MG63 (cell line): Measurements from ENCODE around the gene METAP2. TPM values are rescaled to one million over a fixed set of nuclear protein-coding genes. Genes with fewer than 3 reads are reported as not detected.
A peak's percentile ranks its signal among the peaks of the same experiment; 100 is the strongest.

Source experiments
- DNase-seq: peaks from one replicate; pipeline ENCODE4 v3.0.0-alpha.2; 2020
- H3K27me3 ChIP-seq: fragments of 250-450 bp; sonication (Bioruptor Pico); 2 replicates; pipeline ENCODE4 v1.5.1; 2020; ENCODE audit warnings: mild to moderate bottlenecking, moderate library complexity
- H3K36me3 ChIP-seq: fragments of 250-450 bp; sonication (Bioruptor Pico); 2 replicates; pipeline ENCODE4 v1.5.1; 2020; ENCODE audit warnings: mild to moderate bottlenecking, moderate library complexity
- H3K4me3 ChIP-seq: fragments of 250-450 bp; sonication (Bioruptor Pico); 2 replicates; pipeline ENCODE4 v1.5.1; 2020; ENCODE audit warnings: mild to moderate bottlenecking, moderate library complexity
- H3K9me3 ChIP-seq: fragments of 250-450 bp; sonication (Bioruptor Pico); 2 replicates; pipeline ENCODE4 v1.5.1; 2020; ENCODE audit warnings: mild to moderate bottlenecking, moderate library complexity
- total RNA-seq: library from RNA; depleted of rRNA; stranded (reverse); fragments of >200 nt; shearing (Covaris generic); gene quantifications from 2 replicates; pipeline ENCODE4 v1.2.3, GENCODE V29; 2014; ENCODE audit warnings: low replicate concordance

Gene METAP2
- total RNA-seq, 1 experiment from 2014 or later = 80.8 TPM

- Histone ChIP-seq H3K27me3 (no peaks in the 10 kb centered on the region), H3K9me3 (no peaks in the 10 kb centered on the region), H3K4me3 (no peak overlapping the region), H3K36me3 (no peaks in the 10 kb centered on the region)
- no peak for DNase-seq
These were observed 55.8 kb downstream of the METAP2 start for GRCh38 chr12:95529693-95530225.

GRCh38 chr12:95532851-95533250 lies 58.9 kb downstream of the METAP2 start:
- no peak for DNase-seq
- Histone ChIP-seq H3K9me3 (no peaks in the 10 kb centered on the region), H3K27me3 (no peaks in the 10 kb centered on the region), H3K36me3 (no peaks in the 10 kb centered on the region), H3K4me3 (no peak overlapping the region)

GRCh38 chr12:95533985-95534384 lies 60.0 kb downstream of the METAP2 start:
- Histone ChIP-seq H3K27me3 (no peaks in the 10 kb centered on the region), H3K9me3 (no peaks in the 10 kb centered on the region), H3K36me3 (no peaks in the 10 kb centered on the region), H3K4me3 (no peak overlapping the region)
- DNase-seq = no peak

GRCh38 chr12:95538006-95538405 lies 64.1 kb downstream of the METAP2 start:
- Histone ChIP-seq H3K4me3 (no peak overlapping the region), H3K27me3 (no peaks in the 10 kb centered on the region), H3K36me3 (no peaks in the 10 kb centered on the region), H3K9me3 (no peaks in the 10 kb centered on the region)
- no peak for DNase-seq

- DNase-seq = no peak
- Histone ChIP-seq H3K36me3 (no peaks in the 10 kb centered on the region), H3K4me3 (no peak overlapping the region), H3K9me3 (no peaks in the 10 kb centered on the region), H3K27me3 (no peaks in the 10 kb centered on the region)
These were observed 64.7 kb downstream of the METAP2 start for GRCh38 chr12:95538656-95539055.

GRCh38 chr12:95541436-95541835 lies 67.5 kb downstream of the METAP2 start:
- no peak overlapping the region for H3K4me3 ChIP-seq
- DNase-seq = no peak

GRCh38 chr12:95543305-95543704 lies 69.4 kb downstream of the METAP2 start:
- Histone ChIP-seq H3K27me3 (no peaks in the 10 kb centered on the region), H3K4me3 (no peak overlapping the region), H3K9me3 (no peaks in the 10 kb centered on the region), H3K36me3 (no peaks in the 10 kb centered on the region)
- no peak for DNase-seq

More at GRCh38 chr12:95541436-95541835, 67.5 kb downstream of the METAP2 start:
- Histone ChIP-seq H3K9me3 (no peaks in the 10 kb centered on the region), H3K27me3 (no peaks in the 10 kb centered on the region), H3K36me3 (no peaks in the 10 kb centered on the region)

GRCh38 chr12:95544756-95545155 lies 70.8 kb downstream of the METAP2 start:
- H3K27me3 ChIP-seq = no peaks in the 10 kb centered on the region
- no peak overlapping the region for H3K4me3 ChIP-seq
- no peaks in the 10 kb centered on the region for H3K36me3 ChIP-seq
- peaks cover 7% of the 10 kb centered on the region for H3K9me3 ChIP-seq
- DNase-seq = no peak

- H3K36me3 ChIP-seq = no peaks in the 10 kb centered on the region
- H3K4me3 ChIP-seq = no peak overlapping the region
- peaks cover 7% of the 10 kb centered on the region for H3K9me3 ChIP-seq
- DNase-seq = no peak
- no peaks in the 10 kb centered on the region for H3K27me3 ChIP-seq
These were observed 71.4 kb downstream of the METAP2 start for GRCh38 chr12:95545303-95545702.

- peaks cover 7% of the 10 kb centered on the region for H3K9me3 ChIP-seq
- H3K36me3 ChIP-seq = no peaks in the 10 kb centered on the region
- H3K4me3 ChIP-seq = no peak overlapping the region
- DNase-seq = no peak
- H3K27me3 ChIP-seq = no peaks in the 10 kb centered on the region
These were observed 72.0 kb downstream of the METAP2 start for GRCh38 chr12:95545731-95546490.

GRCh38 chr12:95546491-95546813 lies 72.5 kb downstream of the METAP2 start:
- Histone ChIP-seq H3K27me3 (no peaks in the 10 kb centered on the region), H3K9me3 (peaks cover 7% of the 10 kb centered on the region), H3K36me3 (no peaks in the 10 kb centered on the region), H3K4me3 (no peak overlapping the region)
- DNase-seq = no peak

GRCh38 chr12:95547522-95548055 lies 73.6 kb downstream of the METAP2 start:
- H3K4me3 ChIP-seq = no peak overlapping the region; the same call in 1 of the 2 replicates
- H3K9me3 ChIP-seq = peaks cover 7% of the 10 kb centered on the region
- no peak for DNase-seq
- no peaks in the 10 kb centered on the region for H3K27me3 ChIP-seq
- no peaks in the 10 kb centered on the region for H3K36me3 ChIP-seq

GRCh38 chr12:95548056-95548538 lies 74.1 kb downstream of the METAP2 start:
- H3K27me3 ChIP-seq = no peaks in the 10 kb centered on the region
- DNase-seq = peak; percentile 32
- H3K9me3 ChIP-seq = peaks cover 7% of the 10 kb centered on the region
- no peaks in the 10 kb centered on the region for H3K36me3 ChIP-seq
- peak overlapping the region; percentile 58 for H3K4me3 ChIP-seq

- H3K9me3 ChIP-seq = peaks cover 7% of the 10 kb centered on the region
- no peaks in the 10 kb centered on the region for H3K27me3 ChIP-seq
- peak overlapping the region; percentile 58 for H3K4me3 ChIP-seq
- peak; percentile 34 for DNase-seq
- no peaks in the 10 kb centered on the region for H3K36me3 ChIP-seq
These were observed 74.8 kb downstream of the METAP2 start for GRCh38 chr12:95548539-95549391.

- DNase-seq = no peak
- H3K4me3 ChIP-seq = no peak overlapping the region
- peaks cover 7% of the 10 kb centered on the region for H3K9me3 ChIP-seq
- H3K27me3 ChIP-seq = no peaks in the 10 kb centered on the region
- H3K36me3 ChIP-seq = no peaks in the 10 kb centered on the region
These were observed 75.6 kb downstream of the METAP2 start for GRCh38 chr12:95549392-95550084.

- Histone ChIP-seq H3K4me3 (no peak within 1 kb of the TSS), H3K36me3 (no peaks in the 10 kb centered on the region), H3K27me3 (no peaks in the 10 kb centered on the region), H3K9me3 (peaks cover 7% of the 10 kb centered on the region)
- no peak for DNase-seq
These were observed 77.4 kb downstream of the METAP2 start, which contains the start of gene USP44 for GRCh38 chr12:95551305-95551704. USP44 (minus strand) TSS chr12:95551476; CDS start chr12:95534256, 17,220 bp downstream.
